Measurements from ENCODE around the gene UCP3. TPM values are rescaled to one million over a fixed set of nuclear protein-coding genes. Genes with fewer than 3 reads are reported as not detected.

The UCP3 gene
- total RNA-seq = 0.16 and 0.57 TPM in 2 replicates

GRCh38 chr11:74008373-74009229 lies at the start of gene UCP3:
Gene UCP3 (minus strand): TSS chr11:74009085. CDS start chr11:74007042, 2,043 bp downstream.

GRCh38 chr11:73982595-73982989 lies 26.3 kb downstream of the UCP3 start, which contains the start of gene UCP2:
Gene UCP2 (minus strand): TSS chr11:73982843. CDS start chr11:73978378, 4,465 bp downstream.

DNA sequence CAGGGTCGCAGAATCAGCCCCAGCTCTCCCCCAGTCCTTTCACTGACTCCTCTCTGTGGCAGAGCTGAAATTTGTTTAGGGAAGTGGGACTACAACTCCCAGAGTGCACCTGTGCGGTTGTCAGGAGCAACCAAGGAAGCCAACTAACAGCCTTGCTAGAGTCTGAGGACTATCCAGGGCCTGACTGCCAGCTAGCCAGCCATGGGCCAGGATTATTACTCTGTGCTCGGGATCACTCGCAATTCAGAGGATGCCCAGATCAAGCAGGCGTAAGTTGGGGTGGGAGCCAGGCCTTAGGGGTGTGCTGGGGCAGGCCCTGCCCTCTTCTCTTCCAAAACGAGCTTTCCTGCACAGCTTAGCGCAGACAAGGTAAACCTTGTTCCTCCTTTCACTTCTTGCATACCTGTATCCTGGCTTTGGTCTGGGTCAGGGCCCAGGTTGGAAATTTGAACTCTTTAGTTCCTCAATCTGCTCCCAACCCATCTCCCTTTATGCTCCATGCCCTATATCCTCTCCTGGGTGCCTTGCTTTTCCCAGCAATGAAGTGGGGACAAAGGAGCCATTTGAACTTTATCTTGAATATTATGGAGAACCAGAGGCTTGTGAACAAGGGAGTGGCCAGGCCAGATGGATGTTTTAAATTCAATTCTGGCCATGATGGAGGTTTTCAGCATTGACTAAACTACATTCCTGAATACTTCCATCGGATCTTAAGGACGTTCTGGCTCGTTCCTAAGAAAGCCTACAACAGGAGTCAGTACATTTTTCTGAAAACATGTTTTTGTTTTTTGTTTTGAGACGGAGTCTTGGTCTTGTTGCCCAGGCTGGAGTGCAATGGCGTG lies 57.8 kb downstream of the UCP3 start, which contains the start of gene DNAJB13:
Gene DNAJB13, plus strand, starts transcription at position 158 of the 842 bp plus-strand sequence. Its CDS starts 44 bp downstream, at position 202.

Other genes starting within 250 kb of the UCP3 start
- gene RAB6A, start 248.0 kb downstream of the UCP3 start, total RNA-seq = 83.1 and 151 TPM in 2 replicates
- gene MRPL48, start 221.2 kb downstream of the UCP3 start, total RNA-seq = 28.2 and 30.2 TPM in 2 replicates
- gene COA4, start 132.2 kb downstream of the UCP3 start, total RNA-seq = 46.3 and 53.7 TPM in 2 replicates
- 4.7 and 11.6 TPM in 2 replicates for gene PAAF1, start 132.1 kb downstream of the UCP3 start, total RNA-seq
- gene DNAJB13, start 58.1 kb downstream of the UCP3 start, total RNA-seq = not detected in 2 replicates
- 0.97 and 4.3 TPM in 2 replicates for gene UCP2, start 26.2 kb downstream of the UCP3 start, total RNA-seq
- 6.0 and 15.9 TPM in 2 replicates for gene C2CD3, start 161.9 kb upstream of the UCP3 start, total RNA-seq
- gene PPME1, start 162.2 kb upstream of the UCP3 start, total RNA-seq = 11.3 and 34.4 TPM in 2 replicates

Measured in bladder microvascular endothelial cell (primary cell).